Activated gamma-delta T cell treated with anti-CD3 and anti-CD28 coated beads, Interleukin-2, amount 50 U/mL, for 16 hours (primary cell): Measurements from ENCODE around the gene N4BP2L1.

Experiments used
- DNase-seq: peaks from one replicate; pipeline ENCODE4 v3.0.0-alpha.2; 2020; ENCODE audit warnings: low read depth

The N4BP2L1 gene

GRCh38 chr13:32427852-32428580, at the start of gene N4BP2L1:
Gene N4BP2L1 (minus strand): TSS chr13:32428130. CDS start chr13:32428082, 48 bp downstream.
- peak; percentile 72 for DNase-seq

DNA sequence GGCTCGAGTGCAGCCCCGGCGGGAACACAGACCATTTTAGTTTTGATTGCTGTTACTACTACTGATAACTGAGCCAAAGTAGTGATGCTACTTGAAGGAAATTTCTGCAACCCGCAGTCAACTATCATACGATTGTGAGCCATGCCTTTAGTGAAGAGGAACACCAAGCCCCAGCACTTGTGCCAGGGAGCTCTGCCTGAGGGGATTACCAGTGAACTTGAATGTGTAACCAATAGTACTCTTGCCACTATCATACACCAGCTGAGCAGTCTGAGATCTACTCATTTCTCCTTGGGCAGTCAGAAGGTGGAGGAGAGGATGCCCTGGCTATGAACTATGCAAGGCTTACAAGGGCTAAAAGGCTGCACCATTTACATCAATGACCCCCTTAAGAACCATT, 49.0 kb upstream of the N4BP2L1 start:
- DNase-seq, result no peak

DNA sequence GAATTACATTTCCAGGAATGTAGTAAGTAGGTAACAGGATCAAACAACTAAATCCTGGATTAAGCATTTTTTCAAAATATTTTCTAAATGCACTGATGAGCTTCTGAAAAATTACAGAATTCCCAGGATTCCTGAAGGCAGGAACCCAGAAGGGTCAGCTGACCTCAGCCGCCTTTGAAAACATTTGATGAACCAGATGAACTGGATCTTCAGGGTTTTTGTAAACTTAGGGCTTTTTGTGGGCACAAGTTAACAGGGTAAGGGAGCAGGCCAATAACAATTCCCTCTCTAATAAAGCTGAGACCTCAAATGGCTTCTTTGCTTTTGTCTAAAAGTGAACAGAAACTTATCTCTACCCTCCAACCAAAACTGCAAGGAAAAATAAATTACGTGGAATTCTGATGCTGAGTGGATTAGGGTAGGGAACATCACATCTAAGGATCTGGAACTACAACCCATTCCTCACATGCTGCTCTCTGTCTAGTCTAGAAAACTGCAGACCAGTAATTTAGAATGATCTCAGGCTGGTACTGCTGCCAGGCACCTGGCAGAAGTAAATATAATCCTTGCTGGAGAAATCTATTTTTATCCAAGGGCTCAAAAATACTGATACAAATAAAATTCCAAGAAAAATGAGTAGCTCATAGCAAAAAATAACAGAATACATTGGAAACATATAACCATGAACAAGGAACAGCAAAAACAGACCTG, 48.2 kb upstream of the N4BP2L1 start:
- DNase-seq, result no peak

DNA sequence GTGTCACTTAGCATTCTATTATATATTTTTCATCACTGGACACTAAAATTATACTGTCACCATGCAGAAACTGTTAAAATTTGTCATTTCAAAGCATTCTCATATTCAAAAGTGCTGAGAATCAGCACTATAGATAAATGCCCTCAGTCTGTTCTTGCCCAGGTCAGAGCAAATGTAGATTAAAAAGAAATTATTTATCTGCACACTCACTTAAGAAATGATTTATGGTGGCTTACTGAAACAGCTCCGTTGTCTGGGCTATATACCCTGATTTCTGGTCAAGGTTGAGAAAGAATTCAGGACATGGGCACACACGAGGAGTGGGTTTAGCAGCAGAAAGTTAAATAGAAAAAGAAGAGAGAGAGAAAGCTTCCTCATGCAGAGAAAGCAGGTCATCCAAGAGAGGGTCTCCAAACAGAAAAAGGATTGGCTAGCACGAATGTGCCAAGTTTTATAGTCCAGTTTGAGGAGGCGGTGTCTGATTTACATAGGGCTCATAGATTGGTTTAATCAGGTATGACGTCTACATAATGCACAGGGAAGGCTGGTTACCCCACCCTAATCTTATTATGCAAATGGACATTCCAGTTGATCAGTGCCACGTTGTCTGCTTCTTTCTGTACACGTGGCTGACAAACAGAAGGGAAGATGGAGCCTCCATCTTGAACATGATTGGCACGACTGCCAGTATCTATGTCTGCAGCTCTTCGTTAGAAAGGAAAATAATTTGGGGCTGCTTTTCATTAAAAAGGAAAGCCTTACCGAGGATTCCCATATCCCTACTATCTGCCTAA, 47.3 kb upstream of the N4BP2L1 start:
- no peak for DNase-seq

DNA sequence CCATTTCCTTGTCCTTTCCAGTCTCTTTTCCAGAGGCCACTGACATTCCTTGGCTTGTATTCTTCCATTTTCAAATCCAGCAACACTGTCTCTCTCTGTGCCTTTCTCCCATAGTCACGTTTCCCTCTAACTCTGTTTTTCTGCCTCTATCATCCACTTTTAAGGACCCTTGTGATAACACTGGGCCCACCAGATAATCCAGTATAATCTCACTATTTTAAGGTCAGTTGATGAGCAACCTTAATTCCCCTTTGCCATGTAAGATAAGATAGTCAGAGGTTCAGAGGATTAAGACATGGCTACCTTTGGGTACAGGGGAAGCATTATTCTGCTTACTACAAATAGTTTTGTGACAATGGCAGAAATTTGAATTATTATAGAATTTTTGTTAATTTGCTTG, 45.7 kb upstream of the N4BP2L1 start:
- DNase-seq, result no peak

GRCh38 chr13:32472194-32472621, 44.3 kb upstream of the N4BP2L1 start:
- no peak for DNase-seq

DNA sequence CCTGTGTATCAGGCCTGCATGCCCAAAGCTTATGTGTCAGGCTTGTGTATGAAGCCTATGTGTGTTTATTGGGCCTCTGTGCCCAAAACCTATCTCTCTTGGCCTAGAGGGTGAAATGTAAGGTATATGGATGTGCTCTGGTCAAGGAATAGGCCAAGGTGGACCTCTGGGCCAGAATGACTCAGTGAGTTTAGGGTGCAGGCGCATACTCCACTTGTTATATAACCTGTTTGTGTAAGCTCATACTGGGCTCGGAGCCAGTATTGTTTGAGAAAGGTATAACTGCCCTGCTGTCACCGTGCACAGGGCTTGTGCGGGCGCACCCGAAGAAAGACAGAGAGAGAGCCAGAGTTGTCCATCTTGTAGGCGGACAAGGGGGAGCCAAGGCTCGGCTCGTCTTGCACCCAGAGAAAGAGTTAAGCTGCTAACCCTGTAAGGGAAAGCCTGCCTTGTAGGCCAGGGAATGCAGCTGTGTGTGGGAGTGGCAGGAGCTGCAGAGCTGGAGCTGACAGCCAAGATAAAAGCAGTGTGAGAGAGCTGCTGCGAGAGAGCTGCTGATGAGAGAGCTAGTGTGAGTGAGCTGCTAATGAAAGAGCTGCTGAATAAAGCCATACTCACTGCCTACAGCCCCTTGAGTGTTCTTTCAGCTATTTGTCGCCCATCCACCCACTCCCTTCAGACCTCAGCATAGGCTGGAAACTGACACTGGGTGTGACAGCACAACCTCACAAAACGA, 43.4 kb upstream of the N4BP2L1 start:
- DNase-seq, result no peak

DNA sequence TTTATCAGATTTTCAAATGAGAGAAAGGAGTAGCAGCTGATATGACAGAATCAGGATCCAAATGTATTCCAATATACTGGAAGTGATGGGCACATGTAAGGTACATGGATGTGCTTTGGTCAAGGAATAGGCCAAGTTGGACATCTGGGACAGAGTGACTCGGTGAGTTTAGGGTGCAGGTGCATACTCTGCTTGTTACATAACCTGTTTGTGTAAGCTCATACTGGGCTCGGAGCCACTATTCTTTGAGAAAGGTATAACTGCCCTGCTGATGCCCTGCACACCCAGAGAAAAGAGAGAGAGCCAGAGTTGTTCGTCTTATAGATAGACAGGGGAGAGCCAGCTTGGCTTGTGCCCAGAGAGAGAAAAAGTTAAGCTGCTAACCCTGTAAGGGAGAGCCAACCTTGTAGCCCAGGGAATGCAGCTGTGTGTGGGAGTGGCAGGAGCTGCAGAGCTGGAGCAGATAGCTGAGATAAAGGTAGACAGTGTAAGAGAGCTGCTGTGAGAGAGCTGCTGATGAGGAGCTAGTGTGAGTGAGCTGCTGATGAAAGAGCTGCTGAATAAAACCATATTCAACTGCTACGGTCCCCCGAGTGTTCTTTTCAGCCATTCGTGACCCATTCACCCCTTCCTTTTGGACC, 40.7 kb upstream of the N4BP2L1 start:
- no peak for DNase-seq

DNA sequence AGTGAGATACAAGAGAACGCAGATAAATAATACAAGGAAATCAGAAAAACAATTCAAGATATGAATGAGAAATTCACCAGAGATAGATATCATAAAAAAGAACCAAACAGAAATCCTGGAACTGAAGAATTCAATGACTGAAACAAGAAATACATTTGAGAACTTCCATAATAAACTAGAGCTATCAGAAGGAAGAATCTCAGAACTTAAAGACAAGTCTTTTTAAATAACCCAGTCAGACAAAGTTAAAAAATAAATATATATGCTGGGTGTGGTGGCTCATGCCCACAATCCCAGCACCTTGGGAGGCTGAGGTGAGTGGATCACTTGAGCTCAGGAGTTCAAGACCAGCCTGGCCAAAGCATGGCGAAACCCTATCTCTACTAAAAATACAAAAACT, 28.7 kb upstream of the N4BP2L1 start:
- no peak for DNase-seq

DNA sequence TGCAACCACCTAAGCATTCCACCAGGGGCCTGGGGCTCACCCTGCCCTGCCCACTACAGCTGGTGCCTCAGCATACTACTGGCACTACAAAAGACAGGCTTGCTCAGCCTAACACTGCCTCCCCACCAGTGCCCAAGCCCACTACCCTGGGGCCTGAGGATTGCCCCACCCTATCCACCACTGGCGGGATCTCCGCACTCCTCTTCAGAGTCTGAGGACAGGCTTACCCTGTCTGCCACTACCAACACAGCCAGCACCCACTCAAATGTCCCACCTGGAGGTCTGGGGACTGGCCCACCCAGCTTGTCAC, 27.6 kb upstream of the N4BP2L1 start:
- DNase-seq, result no peak

GRCh38 chr13:32454886-32455593, 27.1 kb upstream of the N4BP2L1 start:
- no peak for DNase-seq

- no peak for DNase-seq
Measured at GRCh38 chr13:32453981-32454380, 26.1 kb upstream of the N4BP2L1 start.

- no peak for DNase-seq
Measured at GRCh38 chr13:32448972-32449371, 21.0 kb upstream of the N4BP2L1 start.

DNA sequence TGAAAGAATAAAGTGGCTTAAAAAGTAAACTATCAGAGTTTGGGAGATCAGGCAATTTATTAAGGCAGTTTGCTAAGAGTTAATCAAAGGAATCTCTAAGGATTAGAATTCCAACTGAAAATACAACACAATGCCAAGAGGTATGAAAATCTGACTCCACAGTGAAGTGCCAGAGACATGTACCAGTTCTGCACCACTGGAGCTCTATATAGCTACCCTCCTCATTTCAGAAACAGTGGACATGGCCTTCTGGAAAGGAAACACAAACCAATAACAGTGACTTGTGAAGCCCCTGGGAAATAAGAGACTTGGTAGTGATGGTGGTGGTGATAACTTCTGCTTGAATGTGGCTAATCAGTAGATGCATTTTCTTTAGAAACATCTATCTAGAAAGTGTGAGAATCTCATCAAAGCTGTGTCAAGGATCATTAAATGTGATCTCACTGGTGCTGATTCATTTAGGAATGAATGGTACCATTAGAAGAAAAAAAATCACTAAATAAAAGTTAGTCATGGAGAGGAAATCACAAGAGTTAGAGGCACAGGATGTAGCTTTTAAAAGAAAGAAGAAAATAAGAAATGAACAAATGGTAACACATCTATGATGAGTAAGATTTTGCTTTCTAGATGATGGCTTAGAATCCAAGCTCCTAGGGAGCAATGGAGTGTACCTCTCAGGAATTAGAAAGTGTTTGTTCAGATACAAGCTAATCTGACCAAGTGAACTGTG, 20.1 kb upstream of the N4BP2L1 start:
- no peak for DNase-seq

- DNase-seq, result no peak
Measured at GRCh38 chr13:32446773-32447465, 19.0 kb upstream of the N4BP2L1 start.

GRCh38 chr13:32446220-32446619, 18.3 kb upstream of the N4BP2L1 start:
- DNase-seq, result no peak

DNA sequence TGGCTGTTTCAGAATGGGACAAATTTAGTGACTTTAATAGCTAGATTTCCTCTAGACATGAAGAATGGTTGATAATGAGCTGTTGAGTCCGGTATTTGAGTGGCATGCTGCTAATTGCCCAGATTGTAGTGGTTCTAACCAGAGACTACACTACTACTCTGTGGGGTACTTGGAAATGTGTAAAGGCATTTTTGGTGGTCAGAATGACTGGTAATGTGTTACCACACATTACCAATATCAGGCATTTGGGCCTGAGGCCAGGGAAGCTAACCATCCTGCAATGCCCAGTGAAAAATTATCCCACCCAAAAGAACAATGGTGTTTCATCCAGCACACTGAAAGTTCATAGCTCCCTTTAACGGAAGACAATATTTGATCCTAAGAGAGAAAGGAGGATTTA, 17.5 kb upstream of the N4BP2L1 start:
- DNase-seq, result no peak

DNA sequence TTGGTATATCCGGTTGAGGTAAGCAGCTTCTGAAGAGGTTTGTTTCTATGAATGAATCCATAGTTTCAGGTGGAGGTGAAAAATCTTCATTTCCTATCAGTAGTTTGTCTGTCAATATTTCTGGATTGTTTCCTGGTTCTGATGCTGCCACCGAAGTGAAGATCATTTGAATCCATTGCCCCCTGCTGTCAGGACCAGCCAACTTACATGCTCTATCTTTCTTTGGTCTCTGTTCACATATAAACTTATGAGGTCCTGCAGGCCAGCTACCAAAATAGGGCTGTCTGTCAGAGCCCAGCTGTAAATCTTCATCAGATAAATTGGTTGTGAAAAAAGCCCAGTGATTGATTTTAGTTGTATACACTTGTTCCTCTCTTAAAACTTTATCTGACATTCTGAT, 15.2 kb upstream of the N4BP2L1 start:
- DNase-seq, result no peak

- no peak for DNase-seq
Measured at GRCh38 chr13:32438871-32439270, 10.9 kb upstream of the N4BP2L1 start.

DNA sequence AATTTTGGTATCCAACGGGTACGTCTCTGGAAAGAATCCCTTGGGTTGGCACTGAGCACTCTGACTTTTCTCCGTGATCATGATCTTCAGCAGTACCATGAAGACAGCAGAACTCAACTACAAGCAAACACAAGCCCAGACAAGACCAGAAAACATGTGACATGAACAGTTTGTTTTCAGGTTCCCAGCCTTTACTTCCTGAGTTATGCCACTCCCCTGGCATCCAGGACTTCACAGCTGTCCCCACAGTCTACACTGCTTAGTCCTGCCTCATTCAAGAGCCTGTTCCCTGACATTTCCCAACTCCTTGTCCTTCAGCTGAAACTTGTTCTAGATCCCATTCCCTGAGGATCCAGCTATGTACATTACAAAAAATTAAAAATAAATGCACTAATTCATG, 4.9 kb upstream of the N4BP2L1 start:
- no peak for DNase-seq
